Activated T-cell treated with anti-CD3 and anti-CD28 coated beads, Interleukin-2, amount 50 U/mL, for 1 hour (primary cell): ENCODE results near the gene FRS2.

Experiments used
- DNase-seq: peaks from one replicate; pipeline ENCODE4 v3.0.0-alpha.2; 2020

Gene FRS2

DNA sequence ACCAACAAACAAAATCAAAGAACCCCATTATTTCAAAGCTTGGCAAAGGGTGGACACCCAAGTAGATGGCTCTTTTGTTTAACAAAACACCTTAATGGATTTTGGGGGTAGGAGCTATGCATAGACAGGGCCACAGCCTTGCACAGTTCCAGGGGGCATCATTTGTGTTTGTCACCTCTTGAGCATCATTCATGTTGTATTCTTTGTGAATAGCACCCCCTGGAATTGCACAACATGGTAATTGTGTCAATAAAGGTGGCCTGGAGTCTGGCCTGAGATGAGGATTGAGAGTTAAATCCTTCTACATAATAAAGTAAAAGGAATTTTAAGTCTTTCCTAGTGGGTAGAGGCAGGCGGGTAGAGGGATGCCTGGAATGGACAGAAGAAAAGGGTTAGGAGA, 3.3 kb upstream of the FRS2 start:
- no peak for DNase-seq

DNA sequence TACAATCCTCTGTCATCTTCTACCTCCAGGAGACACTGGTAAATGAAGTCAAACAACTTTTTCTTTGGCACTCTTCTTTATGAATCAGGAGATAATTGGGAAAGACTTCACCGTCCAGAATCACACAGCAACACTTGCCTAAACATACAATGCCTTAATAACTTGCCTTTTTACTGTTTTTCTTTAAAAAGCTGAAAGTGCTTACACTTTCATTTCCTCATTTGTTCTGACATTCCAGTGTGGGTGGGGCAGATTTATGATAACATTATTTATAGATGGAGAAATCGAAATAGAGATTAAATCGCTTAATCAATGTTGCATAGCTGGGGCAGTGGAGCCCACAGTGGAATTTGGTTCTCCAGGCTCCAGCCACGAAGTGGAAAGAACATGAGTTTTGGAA, 2.8 kb upstream of the FRS2 start:
- DNase-seq, result no peak

DNA sequence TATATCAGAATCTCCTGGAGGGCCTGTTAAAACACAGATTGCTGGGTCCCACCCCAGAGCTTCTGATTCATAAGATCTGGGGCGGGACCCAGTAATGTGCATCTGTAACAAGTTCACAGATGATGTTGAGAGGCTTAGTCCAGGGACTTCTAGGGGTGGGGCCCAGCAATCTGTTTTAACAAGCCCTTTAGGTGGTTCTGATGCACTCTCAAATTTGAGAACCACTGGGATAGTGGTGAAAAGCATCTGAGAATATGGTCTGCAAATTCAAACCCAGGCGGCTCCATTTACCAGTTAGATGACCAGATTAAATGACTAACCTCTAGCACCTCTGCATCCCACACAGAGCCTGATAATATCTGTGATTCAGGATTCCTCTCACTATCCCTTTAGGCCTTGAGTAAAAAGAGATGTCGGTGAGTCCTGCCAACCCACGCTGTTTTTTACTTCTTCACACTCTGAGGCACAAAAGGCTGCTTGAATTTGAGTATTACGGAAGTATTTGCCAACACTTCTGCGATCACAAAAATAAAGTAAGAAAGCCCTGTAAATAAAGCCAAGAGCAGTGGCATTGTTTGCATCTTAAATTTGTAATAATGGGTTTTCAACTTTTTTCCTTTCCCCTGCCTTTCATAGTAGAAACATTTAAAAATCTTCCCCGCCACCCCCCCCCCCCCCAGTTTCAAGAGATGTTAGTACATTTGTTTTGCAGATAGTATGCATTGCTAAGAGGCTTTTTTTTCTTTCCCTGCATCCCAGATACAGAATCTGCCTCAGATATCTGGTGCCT, 1.8 kb upstream of the FRS2 start:
- DNase-seq, result no peak

DNA sequence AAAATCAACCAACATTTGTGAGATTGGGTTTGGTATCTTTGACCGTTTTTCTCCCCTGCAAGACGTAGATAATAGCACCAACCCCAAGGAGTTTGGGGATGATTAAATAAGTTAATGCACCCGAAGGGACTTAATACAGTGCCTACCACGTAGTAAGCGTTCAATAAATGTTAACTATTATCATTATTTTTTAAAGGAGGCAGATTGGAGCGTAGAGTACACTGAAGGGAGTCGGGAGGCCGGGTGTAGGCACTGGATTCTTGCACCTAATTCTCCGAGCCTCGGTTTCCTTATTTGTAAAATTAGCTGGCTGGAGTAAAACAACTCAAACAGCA, 367 bp upstream of the FRS2 start:
- no peak for DNase-seq

DNA sequence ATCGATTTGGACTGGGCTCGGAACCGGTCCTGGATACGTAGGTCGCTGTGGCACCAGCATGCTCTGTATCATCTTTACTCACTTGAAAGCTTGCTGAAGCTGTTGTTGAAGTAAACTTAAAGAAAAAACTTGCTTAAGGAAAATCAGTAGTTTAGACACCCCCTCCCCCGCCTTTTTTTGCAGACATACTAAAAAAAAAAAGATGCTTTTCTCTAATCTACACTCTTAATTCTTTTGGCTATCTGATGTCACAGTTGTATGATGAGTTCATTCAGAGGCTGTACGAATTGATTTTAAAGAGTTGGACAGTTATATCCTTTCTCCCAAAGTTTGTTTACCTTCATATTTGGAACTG, 865 bp downstream of the FRS2 start:
- DNase-seq, result no peak

DNA sequence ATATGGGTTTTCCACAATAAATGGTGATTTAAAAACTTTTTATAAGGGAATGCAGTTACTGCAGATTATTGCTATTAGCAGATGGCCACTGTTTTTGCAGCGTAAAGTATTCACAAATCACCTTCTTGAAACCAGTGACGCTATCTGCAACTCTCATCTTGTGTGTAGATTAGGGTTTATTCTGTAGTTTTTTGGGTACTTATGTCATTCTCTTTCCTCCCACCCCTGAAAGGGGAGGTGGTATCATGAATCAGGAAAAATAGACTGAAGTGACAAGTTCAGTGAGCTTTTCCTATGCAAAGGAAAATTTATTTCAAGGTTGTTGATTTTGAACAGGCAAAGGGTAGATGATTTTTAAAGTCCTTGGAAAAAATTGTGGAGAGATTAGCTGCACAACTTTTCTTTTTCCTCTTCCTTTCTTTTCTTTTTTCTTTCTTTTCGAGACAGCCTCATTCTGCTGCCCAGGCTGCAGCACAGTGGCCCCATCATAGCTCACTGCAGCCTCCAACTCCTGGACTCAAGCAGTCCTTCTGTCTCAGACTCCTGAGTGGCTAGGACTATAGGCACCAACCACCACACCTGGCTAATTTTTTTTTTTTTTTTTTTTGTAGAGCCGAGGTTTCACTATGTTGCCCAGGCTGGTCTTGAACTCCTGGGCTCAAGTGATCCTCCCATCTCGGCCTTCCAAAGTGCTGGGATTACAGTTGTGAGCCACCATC, 1.6 kb downstream of the FRS2 start:
- no peak for DNase-seq

DNA sequence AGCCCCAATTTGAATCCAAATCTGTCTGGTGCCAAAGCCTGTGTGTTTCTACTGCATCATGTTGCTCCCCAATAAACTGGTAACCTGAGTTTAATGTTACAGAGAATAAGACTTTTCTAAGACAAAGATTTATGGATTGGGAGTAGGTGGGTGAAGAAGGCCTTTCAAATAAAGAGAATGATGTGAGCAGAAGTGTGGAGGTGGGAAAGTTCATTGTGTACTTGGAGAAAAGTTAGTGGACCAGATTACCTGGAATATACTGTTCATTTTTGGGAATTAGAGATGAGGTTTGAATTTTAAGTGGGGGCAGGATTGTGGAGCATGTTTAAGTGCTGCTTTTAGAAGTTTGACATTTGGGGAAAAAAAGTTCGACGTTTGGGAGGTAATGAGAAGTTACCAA, 3.1 kb downstream of the FRS2 start:
- no peak for DNase-seq

DNA sequence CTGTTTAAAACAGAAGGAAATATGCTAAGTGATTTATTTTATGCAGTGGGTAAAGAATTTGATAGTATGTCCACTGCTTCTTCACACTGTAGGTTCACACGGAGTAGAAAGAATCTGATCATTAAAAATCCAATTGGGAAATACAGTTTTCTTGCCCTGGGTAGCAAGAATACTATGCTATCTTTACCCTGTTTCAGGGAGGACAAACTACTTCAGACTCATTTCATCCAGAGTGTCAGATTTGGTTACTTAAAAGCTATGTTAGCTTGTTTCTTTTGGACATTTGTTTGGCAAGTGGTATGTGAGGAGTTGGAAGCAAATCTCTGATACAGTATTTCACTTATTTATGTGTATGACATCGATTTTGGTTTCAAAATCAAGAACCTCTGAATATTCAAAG, 4.3 kb downstream of the FRS2 start:
- DNase-seq, result no peak

DNA sequence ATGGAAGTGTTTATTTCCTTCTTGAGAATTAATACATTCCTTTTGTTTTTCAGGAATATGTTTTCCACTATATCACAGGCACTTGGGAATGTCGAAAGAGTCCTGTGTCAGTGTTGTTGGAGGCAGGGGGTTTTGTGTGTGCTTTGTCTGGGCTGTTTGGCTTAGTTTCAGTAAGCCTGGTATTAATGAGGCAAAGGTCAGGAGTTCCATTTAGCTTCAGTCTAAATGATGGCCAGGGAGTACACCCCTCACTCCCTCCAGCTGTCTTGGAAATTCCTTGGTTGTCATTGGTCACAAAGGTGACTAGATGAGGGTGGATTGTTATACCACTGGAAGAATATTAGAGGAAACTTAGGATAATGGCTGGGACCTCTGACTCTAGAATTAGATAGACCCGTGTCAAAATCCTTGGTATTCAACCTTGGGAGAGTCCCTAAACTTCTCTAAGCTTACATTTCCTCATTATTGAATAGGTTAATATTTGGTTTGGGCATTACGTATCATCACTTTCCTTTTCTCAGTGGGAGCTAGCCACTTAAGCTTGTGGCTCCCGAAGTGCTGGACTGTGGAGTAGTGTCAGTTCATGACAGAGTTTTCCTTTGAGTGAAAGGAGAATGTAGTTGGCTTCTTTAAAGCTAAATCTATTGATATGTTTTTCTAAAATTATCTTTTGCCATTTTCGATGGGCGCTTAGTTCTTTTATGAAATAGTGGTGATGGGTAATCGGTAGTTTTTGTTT, 5.2 kb downstream of the FRS2 start:
- DNase-seq, result no peak

DNA sequence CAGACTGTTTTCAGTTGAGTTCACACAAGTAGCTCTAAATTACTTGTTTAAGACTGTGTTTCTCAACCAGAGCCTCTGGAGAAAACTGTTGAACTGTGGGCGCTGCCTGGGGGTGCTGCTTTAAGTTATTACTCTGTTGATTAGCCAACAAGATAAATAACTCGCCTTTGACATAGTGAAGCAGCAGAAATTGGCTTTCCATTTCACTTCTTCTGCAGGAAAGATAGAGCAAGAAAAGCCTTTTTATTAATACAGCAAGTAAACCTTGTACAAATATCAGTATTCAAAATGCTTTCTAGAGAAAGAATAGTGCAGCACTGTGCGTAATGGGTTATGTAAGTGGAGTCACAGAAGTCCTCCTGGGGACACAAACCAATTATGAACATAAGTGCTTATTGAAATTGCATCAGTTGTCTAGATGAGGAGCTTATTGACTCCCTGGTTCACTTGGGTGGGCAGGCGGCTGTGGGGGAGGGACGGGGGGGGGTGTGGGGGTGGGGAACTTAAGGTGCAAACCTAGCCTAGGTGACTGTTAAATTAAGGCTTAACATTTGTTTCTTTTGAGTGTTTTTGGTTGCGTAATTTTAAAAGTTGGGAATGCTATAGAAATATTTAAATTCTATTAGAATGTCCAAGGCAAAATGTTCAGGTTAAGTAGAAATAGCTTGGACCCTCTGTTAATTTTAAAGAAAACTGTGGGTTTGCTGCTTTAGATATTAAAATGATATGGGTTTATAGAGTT, 6.3 kb downstream of the FRS2 start:
- DNase-seq, result no peak

DNA sequence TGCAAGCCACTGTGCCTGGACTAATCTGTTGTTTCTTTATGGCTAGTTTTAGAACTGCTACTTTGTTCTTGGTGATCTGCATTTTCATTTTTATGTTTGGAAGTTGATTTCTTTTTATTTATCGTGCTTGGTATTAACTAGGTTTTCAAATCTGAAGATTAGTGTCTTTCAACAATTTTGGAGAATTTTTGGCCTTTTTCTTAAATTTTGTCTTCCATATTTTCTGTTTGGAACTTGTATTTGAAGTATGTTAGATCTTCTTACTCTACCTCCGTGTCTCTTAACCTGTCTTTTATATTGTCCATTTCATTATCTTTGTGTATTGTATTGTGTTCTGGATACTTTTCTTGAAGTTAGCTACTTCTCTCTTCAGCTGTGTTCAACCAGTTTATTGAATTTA, 9.5 kb downstream of the FRS2 start:
- no peak for DNase-seq

DNA sequence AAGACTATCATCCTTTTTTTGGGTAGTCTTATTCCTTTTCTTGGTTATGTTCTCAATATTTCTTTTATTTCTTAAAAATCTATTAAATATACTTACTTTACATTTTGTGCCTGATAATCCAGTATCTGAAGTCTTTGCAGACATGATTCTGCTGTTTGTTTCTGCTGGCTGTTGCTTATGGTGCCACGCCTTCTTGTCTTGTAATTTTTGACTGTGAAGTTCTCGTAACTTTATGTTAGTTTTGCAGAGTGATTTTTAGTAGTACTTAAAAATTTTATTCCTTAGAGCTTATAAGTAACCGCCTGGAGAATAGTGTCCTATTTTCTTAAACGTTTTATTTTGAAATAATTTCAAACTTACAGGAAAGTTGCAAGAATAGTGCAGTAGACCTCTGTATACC, 10.5 kb downstream of the FRS2 start:
- no peak for DNase-seq

DNA sequence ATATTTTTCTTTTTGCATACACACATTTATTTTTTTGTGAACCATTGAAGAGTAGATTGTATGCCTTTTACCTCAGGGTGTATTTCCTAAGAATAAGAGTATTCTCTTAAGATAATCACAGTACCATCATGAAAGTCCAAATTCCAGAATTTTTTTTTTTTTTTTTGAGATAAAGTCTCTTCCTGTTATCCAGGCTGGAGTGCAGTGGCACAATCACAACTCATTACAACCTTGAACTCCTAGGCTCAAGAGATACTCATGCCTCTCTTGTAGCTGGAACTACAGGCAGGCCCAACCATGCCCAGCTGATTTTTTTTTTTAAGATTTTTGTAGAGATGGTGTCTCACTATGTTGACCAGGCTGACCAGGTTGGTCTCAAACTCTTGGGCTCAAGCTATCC, 10.9 kb downstream of the FRS2 start:
- DNase-seq, result no peak

DNA sequence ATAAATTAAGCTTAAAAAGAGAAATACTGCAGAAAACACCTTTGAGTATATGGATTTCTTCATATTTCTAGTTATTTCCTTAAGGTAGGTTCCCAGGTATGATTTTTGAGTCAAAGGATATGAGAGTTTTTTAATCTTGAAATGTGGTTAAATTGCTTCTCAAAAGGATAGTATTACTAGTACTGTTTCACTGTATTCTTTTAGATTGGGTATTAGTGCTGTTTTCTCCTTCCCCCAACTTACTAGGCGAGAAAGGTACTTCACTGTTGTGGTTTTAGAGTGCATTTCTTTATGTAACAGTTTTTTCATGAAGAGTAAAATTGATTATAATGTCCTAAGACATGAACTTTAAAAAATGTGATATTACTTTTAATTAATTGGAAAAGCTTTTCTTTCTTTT, 13.5 kb downstream of the FRS2 start:
- no peak for DNase-seq

DNA sequence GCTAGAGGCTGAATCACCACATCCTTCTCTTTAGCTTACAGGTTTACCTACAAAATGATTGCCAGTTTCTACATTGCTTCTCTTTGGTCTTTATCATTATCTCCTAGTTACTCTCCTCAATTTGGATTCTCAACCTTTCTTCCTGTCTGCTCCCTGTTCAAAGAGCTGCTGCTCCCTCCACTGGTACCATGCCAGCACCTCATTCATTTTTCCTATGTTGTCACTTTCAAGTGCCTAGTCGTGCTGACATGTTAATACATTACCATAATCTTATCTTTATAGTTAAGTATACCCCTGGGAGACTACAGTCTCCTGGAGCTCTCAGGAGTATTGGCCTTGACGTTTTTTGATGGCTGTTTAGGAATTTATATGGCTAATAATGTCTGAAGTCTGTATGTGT, 14.2 kb downstream of the FRS2 start:
- DNase-seq, result no peak

DNA sequence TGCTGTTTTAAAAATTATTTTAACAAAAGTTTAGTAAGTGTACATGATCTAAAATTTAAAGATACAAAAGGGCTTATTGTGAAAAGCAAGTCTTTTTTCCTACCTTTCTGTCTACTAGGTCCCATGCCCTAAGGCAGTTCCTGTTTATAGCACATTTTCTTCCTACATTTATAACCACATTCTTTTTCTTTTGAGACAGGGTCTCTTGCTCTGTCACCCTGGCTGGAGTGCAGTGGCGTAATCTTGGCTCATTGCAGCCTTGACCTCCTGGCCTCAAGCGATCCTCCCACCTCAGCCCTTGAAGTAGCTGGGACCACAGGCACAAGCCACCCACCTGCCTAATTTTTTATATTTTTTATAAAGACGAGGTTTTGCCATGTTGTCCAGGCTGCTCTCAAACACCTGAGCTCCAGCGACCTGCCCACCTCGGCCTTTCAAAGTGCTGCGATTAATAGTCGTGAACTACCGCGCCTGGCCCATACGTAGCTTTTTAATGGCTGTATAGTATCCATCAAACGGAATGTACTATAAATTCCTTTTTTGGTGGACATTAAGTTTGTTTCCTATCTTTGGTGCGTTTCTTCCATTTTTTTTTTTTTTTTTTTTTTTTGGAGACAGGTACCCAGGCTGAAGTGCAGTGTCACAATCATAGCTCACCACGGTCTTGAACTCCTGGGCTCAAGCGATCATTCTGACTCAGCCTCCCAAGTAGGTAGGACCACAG, 20.9 kb downstream of the FRS2 start:
- no peak for DNase-seq

DNA sequence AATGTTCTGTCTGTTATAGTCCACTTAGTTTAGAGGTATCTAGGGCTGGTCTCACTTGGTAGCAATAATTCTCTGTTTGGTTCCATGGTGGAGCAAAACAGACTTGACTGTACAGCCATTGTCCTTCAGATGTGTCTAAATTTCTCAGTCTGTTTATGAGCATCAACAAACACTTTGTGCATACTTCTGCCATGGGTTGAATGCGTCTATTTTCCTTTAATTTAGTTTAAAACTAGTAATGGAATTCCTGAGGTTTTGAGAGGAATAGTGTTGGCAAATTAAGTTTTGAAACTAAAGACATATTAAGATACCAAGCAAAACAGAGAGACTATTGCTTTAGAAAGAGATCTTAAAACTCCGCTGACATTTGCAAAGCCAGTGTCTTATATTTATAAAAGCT, 22.6 kb downstream of the FRS2 start:
- DNase-seq, result no peak

DNA sequence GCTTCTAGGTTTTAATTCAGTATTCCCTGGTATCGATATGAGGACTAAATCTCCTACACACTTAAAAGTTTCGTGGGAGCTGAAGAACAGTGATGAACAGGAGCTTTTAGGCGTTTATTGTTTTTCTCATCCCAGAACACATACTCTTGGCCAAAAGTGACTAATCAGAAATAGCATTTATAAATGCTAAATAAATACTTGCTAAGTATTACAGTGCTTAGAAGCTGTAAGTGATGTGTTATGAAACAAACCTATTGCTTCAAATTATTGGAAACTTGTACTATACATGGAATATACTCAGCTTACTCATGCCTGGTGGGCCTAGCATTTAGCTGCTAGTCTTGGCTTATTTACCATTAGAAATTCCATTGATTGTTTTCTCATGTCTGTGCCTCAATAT, 24.9 kb downstream of the FRS2 start:
- DNase-seq, result no peak

DNA sequence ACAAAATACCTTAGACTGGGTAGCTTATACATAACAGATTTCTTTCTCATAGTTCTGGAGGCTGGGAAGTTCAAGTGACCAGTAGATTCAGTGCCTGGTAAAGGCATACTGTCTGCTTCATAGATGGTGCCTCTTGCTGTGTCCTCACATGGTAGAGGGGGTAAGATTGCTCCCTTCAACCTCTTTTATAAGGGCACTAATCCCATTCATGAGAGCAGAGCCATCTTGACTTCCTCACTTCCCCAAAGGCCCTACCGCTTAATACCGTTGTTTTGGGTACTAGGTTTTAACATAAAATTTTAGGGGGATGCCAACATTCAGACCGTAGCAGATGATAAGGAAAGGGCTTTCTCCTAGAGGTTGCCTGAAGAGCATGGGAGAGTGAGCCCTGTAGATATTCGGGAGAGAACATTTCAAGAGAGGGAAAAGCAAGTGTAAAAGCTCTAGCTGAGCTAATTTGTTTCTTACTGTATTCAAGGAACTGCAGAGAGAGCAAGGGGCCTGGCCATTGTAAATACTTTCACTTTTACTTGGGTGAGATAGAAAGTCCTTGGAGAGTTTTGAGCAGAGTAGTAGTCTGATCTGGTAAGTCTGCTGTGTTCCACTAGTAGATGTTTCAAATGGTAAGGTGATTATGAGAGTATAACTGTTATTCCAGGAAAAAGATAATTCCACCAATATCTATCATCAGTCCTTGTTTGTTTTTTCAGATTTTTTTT, 27.3 kb downstream of the FRS2 start:
- DNase-seq, result no peak

DNA sequence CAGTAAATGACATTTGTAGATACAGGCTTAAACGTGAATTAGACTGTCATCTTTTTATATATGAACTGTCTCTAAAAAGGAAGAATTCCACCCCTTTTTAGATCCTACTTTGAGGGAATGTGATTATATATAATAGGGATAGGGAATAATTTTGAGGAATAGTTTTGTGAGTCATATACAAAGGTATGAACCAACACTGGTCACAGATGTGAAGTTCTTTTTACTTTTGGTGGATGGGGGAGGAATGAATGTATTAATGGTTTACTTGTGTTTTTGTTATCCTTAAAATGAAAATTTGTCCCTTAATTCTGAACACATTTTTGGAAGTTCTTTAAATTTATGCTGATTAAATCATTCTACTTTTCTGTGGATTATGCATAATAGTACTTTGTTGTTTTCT, 30.4 kb downstream of the FRS2 start:
- DNase-seq, result no peak

DNA sequence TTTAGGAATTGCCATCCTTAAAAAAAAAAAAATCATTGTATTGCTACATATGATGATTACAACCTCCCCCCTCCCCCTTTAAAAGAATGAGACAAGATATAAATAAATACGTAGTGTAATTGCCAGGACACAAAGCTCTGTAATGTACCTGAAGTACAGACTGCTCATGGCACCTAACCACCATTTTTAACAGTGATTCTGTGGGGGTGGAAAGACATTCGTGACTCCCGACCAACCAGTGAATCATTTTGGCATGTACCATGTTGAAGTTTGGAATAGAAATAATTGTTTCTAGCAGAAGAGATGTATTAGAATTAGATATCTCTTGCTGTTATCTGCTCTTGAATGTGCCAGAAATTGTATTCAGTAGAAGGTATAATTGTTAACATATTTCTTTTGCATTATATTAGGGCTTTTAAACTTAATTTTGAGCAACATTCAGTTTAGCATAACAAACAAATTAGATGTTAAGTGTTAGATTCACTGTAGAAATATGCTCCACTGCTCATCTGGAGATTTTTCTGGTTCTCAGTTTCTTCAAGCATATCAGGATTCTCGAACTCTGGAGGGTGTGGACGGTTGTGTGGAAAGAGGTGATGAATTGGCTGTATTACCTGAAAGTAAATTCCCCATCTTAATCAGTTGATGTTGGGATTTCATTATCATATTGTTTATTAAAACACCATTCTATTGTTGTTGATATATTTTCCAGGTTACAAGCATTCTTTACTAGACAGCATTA, 31.1 kb downstream of the FRS2 start:
- DNase-seq, result no peak
